ENCODE measurements around the gene ZBTB12.
"Not testable (repeated sequence)": the region's sequence is repeated elsewhere in the genome, so short reads cannot be mapped to it uniquely, and the experiment has no call there.

Gene ZBTB12

GRCh38 chr6:31877125-31877650, 24.7 kb downstream of the ZBTB12 start:
- in situ Hi-C loops (cut with HindIII; ENCODE audit: low sequenced_read_pairs): no loop called here

GRCh38 chr6:31876357-31876756, 25.5 kb downstream of the ZBTB12 start:
- in situ Hi-C loops (cut with HindIII; ENCODE audit: low sequenced_read_pairs): no loop called here

GRCh38 chr6:31875877-31876276, 26.0 kb downstream of the ZBTB12 start:
- in situ Hi-C loops (cut with HindIII; ENCODE audit: low sequenced_read_pairs): no loop called here

- in situ Hi-C loops (cut with HindIII; ENCODE audit: low sequenced_read_pairs): no loop called here
Observed at GRCh38 chr6:31874836-31875572, 26.9 kb downstream of the ZBTB12 start.

GRCh38 chr6:31874084-31874670, 27.7 kb downstream of the ZBTB12 start:
- in situ Hi-C loops (cut with HindIII; ENCODE audit: low sequenced_read_pairs): no loop called here

- in situ Hi-C loops (cut with HindIII; ENCODE audit: low sequenced_read_pairs): no loop called here
Observed at GRCh38 chr6:31871046-31871659, 30.7 kb downstream of the ZBTB12 start.

GRCh38 chr6:31870385-31870921, 31.4 kb downstream of the ZBTB12 start:
- in situ Hi-C loops (cut with HindIII; ENCODE audit: low sequenced_read_pairs): no loop called here

GRCh38 chr6:31869343-31869742, 32.5 kb downstream of the ZBTB12 start:
- in situ Hi-C loops (cut with HindIII; ENCODE audit: low sequenced_read_pairs): no loop called here

- in situ Hi-C loops (cut with HindIII; ENCODE audit: low sequenced_read_pairs): not testable (repeated sequence)
Observed at GRCh38 chr6:31868658-31868971, 33.3 kb downstream of the ZBTB12 start.

GRCh38 chr6:31865205-31866118, 36.4 kb downstream of the ZBTB12 start:
- in situ Hi-C loops (cut with HindIII; ENCODE audit: low sequenced_read_pairs): no loop called here

GRCh38 chr6:31864818-31865204, 37.1 kb downstream of the ZBTB12 start:
- in situ Hi-C loops (cut with HindIII; ENCODE audit: low sequenced_read_pairs): no loop called here

GRCh38 chr6:31864123-31864562, 37.7 kb downstream of the ZBTB12 start:
- in situ Hi-C loops (cut with HindIII; ENCODE audit: low sequenced_read_pairs): not testable (repeated sequence)

- in situ Hi-C loops (cut with HindIII; ENCODE audit: low sequenced_read_pairs): no loop called here
Observed at GRCh38 chr6:31862344-31863235, 39.3 kb downstream of the ZBTB12 start, which contains the start of gene NEU1. Gene NEU1 (minus strand): TSS chr6:31862821. CDS start chr6:31862776, 45 bp downstream.

- in situ Hi-C loops (cut with HindIII; ENCODE audit: low sequenced_read_pairs): no loop called here
Observed at GRCh38 chr6:31861919-31862343, 40.0 kb downstream of the ZBTB12 start.

- in situ Hi-C loops (cut with HindIII; ENCODE audit: low sequenced_read_pairs): no loop called here
Observed at GRCh38 chr6:31861150-31861549, 40.7 kb downstream of the ZBTB12 start.

GRCh38 chr6:31860349-31860748, 41.5 kb downstream of the ZBTB12 start:
- in situ Hi-C loops (cut with HindIII; ENCODE audit: low sequenced_read_pairs): no loop called here

GRCh38 chr6:31859923-31860322, 42.0 kb downstream of the ZBTB12 start:
- in situ Hi-C loops (cut with HindIII; ENCODE audit: low sequenced_read_pairs): no loop called here

- in situ Hi-C loops (cut with HindIII; ENCODE audit: low sequenced_read_pairs): no loop called here
Observed at GRCh38 chr6:31858707-31859106, 43.2 kb downstream of the ZBTB12 start.

- in situ Hi-C loops (cut with HindIII; ENCODE audit: low sequenced_read_pairs): not testable (repeated sequence)
Observed at GRCh38 chr6:31857774-31858173, 44.1 kb downstream of the ZBTB12 start.
